Esophagus squamous epithelium (tissue), 4 donors: ENCODE measurements around the gene GRIK4.

Experiments
- CTCF ChIP-seq, 6 experiments: fragments of 450-650 bp in 4 of 6; fragments of 200-600 bp in 2 of 6; sonication (generic) in 2 of 6; IDR thresholded peaks; one replicate each; pipeline ENCODE4 v1.5.1; 2016 to 2019; ENCODE audit warnings: antibody characterized with exemption in 6 of 6, mild to moderate bottlenecking in 4 of 6, moderate library complexity in 4 of 6
- POLR2A ChIP-seq, 4 donors: fragments of 450-650 bp; IDR thresholded peaks; one replicate each; pipeline ENCODE4 v1.6.1; 2017; ENCODE audit warnings: antibody characterized with exemption in 4 of 4, mild to moderate bottlenecking in 4 of 4, moderate library complexity in 3 of 4

DNA sequence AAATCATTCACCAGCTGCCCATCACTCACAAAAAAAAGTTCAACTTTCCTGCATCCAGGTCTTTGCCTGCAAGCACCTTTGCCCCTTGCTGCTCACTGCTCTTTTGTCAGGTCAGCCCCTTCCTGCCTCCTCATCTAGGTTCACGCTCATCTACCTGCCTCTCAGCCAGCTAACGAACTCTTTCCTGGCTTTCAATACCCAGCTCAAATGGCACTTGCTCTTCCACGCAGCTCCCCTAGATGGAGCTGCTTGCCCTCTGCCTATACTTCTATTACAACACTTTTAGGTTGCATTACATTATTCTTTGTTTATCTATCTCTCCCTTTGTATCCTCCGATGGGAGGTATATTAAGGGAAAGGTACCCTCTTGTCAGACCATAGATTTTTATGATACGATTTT is 433.5 kb downstream of the GRIK4 start:
- TF ChIP-seq CTCF (IDR thresholded peaks at IDR 0.05), result no peak
- no peak for TF ChIP-seq POLR2A (IDR thresholded peaks at IDR 0.05)
